Measurements from ENCODE around the gene FAS.

Gene FAS

DNA sequence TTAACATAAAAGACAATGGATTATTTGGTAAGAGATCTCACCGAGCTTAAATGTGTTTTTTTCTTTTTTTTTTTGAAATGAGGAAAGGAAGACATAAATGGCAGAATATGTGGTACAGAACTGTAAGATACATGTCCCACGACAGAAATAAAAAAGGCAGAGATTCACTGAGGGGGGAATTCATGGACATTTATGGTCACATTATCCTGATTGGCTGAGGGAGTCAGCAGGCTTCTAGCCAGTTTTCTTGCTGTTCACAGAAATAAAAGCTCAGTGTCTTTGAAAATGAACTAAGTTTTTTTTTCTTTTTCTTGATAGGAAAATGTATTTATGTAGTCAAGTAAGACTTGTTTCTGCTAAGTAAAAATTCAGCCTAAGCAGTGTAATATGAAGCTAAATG, 8.2 kb upstream of the FAS start:
- ChIA-PET CTCF (interaction anchor here (0.6 to 1.4 kb wide), 2 partner anchors 21 to 48 kb away, joined by 4 to 7 read pairs; no protein-coding TSS in a partner anchor), POLR2A (ENCODE audit: low non-redundant PET) (no interaction called here)
- no peak overlapping the region for H3K27ac ChIP-seq
- TF ChIP-seq, protein P1, sequence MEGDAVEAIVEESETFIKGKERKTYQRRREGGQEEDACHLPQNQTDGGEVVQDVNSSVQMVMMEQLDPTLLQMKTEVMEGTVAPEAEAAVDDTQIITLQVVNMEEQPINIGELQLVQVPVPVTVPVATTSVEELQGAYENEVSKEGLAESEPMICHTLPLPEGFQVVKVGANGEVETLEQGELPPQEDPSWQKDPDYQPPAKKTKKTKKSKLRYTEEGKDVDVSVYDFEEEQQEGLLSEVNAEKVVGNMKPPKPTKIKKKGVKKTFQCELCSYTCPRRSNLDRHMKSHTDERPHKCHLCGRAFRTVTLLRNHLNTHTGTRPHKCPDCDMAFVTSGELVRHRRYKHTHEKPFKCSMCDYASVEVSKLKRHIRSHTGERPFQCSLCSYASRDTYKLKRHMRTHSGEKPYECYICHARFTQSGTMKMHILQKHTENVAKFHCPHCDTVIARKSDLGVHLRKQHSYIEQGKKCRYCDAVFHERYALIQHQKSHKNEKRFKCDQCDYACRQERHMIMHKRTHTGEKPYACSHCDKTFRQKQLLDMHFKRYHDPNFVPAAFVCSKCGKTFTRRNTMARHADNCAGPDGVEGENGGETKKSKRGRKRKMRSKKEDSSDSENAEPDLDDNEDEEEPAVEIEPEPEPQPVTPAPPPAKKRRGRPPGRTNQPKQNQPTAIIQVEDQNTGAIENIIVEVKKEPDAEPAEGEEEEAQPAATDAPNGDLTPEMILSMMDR (conservative IDR thresholded peaks at IDR 0.05; ENCODE audit: low read depth), result no peak
- DNase-seq (ENCODE audit: low spot score), result no peak

DNA sequence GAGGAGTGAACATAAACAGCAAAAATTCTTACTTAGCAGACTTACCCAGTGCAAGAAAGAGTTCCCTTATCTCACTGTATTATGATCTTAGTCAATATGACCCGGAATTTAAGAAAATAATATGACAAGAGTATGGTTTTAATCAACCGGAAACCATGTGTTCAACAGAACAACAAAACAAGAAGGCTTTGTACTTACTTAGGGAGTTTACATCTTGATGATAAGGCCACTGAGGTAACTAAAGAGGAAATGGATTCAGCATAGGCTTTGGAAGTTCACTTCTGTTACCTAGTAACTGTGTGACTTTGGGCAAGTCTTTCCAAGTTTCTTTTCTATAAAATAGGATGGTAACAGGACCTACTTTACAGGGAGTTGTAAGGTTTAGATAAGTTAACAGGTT, 7.4 kb upstream of the FAS start:
- TF ChIP-seq, protein P1 (conservative IDR thresholded peaks at IDR 0.05; ENCODE audit: low read depth), result no peak
- POLR2A ChIA-PET (ENCODE audit: low non-redundant PET), result no interaction called here

DNA sequence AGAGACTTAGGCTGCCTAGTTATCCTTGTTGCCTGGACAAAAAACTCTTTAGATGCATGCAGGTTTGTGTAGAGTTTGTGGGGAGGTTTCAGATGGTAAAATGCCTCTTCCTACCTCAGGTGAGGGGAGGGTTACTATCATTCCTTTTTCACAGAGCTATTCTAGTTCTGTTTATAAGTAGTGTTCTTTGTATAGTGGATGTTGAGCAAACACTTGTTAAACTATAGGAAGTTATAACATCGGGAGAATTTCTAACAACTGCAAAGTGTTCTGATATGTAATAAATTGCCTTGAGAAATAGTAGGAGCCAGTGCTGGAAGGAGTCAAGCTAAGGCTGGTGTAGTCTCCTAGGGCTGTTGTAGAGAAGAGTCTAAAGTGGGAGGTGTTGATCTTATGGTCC, 6.7 kb upstream of the FAS start:
- no peak for DNase-seq (ENCODE audit: low spot score)
- CTCF ChIA-PET, result no interaction called here
- H3K27ac ChIP-seq, result no peak overlapping the region
- POLR2A ChIA-PET (ENCODE audit: low non-redundant PET), result no interaction called here
- TF ChIP-seq, protein P1 (conservative IDR thresholded peaks at IDR 0.05; ENCODE audit: low read depth), result no peak

More for the DNA sequence above, 7.4 kb upstream of the FAS start:
- no peak overlapping the region for H3K27ac ChIP-seq
- no peak for DNase-seq (ENCODE audit: low spot score)
- CTCF ChIA-PET, result interaction anchor here (0.6 to 1.4 kb wide), 2 partner anchors 20 to 49 kb away, joined by 4 to 7 read pairs; no protein-coding TSS in a partner anchor

DNA sequence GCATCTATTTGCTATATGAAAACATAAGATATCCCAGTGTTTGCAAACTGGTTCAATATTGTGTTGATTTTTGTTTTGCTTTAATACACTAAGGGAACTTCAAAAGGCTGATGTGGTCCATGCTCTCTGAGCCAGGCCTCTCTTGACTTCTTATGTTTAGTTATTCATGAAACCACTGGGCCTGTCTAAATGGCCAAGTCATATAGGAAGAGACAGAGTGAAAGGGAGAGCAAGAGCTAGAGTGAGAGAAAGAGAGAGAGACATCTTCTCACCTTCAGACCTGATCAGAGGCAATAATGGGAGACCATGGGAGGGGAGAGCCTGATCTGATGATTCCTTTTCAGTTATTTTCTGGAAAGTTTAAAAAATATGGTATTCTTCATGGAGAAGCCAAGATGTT, 6.1 kb upstream of the FAS start:
- ChIA-PET POLR2A (ENCODE audit: low non-redundant PET) (no interaction called here), CTCF (no interaction called here)
- TF ChIP-seq, protein P1 (conservative IDR thresholded peaks at IDR 0.05; ENCODE audit: low read depth), result no peak
- DNase-seq (ENCODE audit: low spot score), result no peak
- no peak overlapping the region for H3K27ac ChIP-seq

DNA sequence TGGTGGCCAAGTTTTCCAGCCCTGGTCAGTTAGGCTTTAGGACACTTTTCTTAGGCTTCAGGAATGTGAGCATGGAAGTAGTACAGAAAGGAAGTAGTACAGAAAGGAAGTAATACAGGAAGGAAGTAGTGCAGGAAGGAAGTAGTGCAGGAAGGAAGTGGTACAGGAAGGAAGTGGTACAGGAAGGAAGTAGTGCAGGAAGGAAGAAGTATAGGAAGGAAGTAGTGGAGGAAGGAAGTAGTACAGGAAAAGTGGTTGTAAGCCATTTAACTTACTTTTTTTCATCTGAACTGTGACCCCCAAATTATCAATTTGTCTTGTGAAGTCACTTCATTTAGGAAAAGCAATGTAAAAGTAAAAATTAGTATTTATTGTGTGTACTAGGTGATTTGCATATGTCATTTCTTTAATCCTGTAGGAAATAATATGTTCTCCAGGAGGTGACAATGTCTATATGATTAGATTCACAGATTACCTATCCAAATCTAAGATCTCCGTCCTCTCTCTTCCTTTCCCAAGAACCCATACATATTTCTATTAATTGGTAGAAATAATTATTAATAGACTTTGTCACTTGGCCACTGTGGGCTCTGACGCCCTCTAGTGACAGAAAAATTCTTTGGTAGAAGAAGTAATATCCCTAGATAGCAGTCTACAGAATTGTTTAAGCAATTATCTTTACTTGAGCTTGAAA, 3.9 kb upstream of the FAS start:
- ChIA-PET POLR2A (ENCODE audit: low non-redundant PET) (no interaction called here), CTCF (interaction anchor here (0.6 to 2.4 kb wide), 24 partner anchors 8 to 1023 kb away, joined by 3 to 14 read pairs (median 4); no protein-coding TSS in a partner anchor)
- TF ChIP-seq, protein P1 (conservative IDR thresholded peaks at IDR 0.05; ENCODE audit: low read depth), result peak; percentile 80
- H3K27ac ChIP-seq, result no peak overlapping the region
- DNase-seq (ENCODE audit: low spot score), result peak; percentile 30

DNA sequence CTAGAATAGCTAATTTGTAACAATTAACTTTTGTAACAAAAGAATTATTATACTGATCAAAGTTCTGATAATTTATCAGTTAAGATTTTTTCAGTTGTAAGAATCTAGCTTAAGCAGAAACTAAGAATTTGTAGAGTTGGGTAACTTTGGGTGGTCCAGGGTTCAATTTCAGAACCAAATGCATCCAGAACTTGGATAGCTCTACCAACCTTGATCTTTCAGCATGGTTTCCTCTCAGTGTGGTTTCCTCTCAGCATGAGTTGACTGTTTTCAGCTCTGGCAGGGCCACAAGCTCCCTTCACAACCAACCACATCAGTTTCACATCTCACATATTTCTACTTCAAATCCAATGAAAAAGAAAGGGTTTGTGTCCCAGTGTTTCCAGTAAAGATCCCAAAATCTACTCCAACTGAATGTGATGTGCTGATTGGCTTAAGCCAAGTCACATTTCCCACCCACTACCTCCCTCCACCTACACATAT, 3.3 kb upstream of the FAS start:
- POLR2A ChIA-PET (ENCODE audit: low non-redundant PET), result no interaction called here
- DNase-seq (ENCODE audit: low spot score), result no peak
- H3K27ac ChIP-seq, result no peak overlapping the region
- CTCF ChIA-PET, result interaction anchor here (0.6 to 2.4 kb wide), 25 partner anchors 9 to 1023 kb away, joined by 3 to 14 read pairs (median 4); no protein-coding TSS in a partner anchor
- TF ChIP-seq, protein P1 (conservative IDR thresholded peaks at IDR 0.05; ENCODE audit: low read depth), result peak; percentile 27; the same call in 1 of the 2 replicates
